Stimulated activated CD8-positive, alpha-beta memory T cell treated with anti-CD3 and anti-CD28 coated beads, Interleukin-7, amount 100 ng/mL, for 4 hours (primary cell): ENCODE measurements around the gene AMPH.
"Not testable (repeated sequence)": the region's sequence is repeated elsewhere in the genome, so short reads cannot be mapped to it uniquely, and the experiment has no call there.

Experiments
- DNase-seq, 2 donors: peaks; one replicate each; pipeline ENCODE4 v3.0.0-alpha.2; 2020; ENCODE audit warnings: low read depth in 2 of 2

Gene AMPH

GRCh38 chr7:38350777-38351176 is 280.4 kb downstream of the AMPH start:
- DNase-seq, result not testable (repeated sequence)

DNA sequence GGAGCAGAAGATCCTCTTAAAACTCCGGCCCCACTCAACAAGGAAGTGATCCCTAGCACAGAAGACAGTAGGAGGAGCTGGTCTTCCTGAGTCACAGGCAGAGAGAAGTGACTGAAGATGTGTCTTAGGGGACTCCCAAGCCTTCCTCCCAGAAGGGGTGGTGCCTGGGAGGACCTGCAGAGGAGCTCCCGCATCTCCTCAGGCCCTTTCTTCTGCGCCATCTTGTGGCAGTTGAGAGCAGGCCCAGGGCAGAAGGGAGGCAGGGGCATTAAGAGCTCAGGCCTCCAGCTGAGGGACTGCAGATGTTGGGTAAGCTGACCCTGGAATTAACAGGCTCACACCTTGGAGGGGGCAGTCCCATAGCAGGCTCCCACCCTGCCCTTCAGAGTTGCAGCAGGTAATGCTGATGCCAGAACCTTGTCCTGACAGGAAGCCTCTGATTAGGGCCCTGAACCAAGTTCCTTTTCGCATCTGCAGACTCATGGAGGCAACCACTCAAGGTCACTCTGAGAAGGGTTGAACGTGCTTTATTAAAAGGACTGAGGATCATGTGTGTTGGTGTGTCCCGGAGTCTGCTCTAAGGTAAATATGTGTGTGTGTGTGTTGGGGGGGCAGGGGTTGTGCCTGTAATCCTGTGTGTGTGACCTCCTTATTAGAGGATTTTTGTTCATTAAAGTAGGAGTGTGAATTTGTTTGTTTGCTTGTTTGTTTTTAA is 281.1 kb downstream of the AMPH start:
- DNase-seq, result peak in 1 of 2 donors; percentile 53

DNA sequence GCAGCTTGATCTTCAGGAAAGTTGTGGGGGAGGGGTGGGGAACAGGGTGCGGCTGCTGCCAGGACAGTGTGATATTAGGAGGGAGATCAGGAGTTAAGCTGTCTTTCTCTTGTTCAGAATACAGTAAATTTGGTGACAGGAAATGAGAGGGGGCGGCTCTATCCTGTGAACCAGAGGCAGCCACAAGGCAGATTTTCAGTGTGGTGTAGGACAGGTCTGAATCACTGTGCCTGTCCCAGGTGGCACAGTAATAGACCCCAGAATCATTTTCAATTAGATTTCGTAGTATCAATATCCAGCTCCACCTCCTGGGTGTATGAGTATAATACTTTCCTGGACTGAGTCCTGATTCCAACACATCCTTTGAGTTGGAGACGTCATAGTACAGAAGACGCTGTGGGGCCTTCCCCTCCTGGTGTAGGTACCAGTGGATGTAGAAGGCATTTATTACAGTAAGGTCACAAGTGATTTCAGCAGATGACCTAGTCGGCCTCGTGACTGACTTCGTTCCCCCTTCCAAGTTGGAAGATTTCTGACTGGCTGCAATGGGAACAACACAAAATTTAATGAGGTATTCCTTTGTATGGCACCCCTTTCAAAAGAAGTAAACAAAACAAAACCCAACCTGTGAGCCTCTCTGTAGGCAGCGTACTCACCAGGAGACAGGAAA is 281.9 kb downstream of the AMPH start:
- DNase-seq, result not testable (repeated sequence)

DNA sequence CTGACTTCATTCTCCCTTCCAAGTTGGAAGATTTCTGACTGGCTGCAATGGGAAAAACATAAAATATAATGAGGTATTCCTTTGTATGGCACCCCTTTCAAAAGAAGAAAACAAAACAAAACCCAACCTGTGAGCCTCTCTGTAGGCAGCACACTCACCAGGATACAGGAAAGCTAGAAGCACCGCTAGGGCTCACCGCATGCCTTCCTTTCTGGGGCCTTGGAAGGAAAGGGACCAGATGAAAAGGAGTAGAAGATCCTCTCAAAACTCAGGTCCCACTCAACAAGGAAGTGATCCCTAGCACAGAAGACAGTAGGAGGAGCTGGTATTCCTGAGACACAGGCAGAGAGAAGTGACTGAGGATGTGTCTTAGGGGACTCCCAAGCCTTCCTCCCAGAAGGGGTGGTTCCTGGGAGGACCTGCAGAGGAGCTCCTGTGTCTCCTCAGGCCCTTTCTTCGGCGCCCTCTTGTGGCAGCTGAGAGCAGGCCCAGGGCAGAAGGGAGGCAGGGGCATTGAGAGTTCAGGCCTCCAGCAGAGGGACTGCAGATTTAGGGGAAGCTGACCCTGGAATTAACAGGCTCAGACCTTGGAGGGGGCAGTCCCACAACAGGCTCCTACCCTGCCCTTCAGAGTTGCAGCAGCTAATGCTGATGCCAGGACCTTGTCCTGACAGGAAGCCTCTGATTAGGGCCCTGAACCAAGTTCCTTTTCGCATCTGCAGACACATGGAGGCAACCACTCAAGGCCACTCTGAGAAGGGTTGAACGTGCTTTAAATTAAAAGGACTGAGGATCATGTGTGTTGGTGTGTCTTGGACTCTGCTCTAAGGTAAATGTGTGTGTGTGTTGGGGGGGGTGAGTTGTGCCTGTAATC is 285.6 kb downstream of the AMPH start:
- DNase-seq, result not testable (repeated sequence)

DNA sequence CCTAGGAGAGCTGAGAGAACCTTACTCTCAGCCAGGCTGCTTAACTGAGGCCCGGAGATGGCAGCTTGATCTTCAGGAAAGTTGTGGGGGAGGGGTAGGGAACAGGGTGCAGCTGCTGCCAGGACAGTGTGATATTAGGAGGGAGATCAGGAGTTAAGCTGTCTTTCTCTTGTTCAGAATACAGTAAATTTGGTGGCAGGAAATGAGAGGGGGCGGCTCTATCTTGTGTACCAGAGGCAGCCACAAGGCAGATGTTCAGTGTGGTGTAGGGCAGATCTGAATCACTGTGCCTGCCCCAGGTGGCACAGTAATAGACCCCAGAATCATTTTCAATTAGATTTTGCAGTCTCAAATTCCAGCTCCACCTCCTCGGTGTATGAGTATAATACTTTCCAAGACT is 286.4 kb downstream of the AMPH start:
- not testable (repeated sequence) for DNase-seq

DNA sequence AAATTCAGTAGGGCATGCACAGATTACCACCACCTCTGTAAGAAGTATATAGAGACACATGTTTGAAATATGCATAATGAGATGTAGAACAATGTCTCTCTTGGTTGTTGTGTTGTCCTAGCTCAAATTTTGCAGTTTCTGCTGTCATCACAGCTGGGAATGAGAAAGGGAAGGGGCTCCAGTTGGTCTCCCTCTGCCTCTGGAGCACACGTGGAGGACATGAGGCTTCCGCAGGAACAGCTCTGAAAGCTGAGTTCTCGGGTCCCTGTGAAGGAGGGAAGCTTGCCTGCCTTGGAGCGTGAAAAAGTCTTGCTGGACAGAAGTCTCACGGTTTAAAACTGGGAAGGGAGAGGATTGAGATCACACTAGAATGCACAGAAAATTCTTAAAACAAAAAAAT is 289.0 kb downstream of the AMPH start:
- DNase-seq, result not testable (repeated sequence)

DNA sequence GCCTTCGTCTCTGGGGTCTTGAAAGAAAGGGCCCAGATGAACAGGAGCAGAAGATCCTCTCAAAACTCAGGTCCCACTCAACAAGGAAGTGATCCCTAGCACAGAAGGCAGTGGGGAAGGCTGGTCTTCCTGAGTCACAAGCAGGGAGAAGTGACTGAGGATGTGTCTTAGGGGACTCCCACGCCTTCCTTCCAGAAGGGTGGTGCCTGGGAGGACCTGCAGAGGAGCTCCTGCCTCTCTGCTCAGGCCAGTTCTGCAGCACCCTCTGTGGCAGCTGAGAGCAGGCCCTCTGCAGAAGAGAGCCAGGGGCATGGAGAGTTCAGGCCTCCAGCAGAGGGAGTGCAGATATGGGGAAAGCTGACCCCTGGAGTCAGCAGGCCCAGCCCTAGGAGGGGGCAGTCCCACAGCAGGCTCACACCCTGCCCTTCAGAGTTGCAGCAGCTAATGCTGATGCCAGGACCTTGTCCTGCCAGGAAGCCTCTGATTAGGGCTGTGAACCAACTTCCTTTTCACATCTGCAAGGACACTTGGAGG is 289.9 kb downstream of the AMPH start:
- not testable (repeated sequence) for DNase-seq

- no peak for DNase-seq
Measured at GRCh38 chr7:38339953-38340819, 291.0 kb downstream of the AMPH start.

- DNase-seq, result not testable (repeated sequence)
Measured at GRCh38 chr7:38336148-38336515, 295.0 kb downstream of the AMPH start.

DNA sequence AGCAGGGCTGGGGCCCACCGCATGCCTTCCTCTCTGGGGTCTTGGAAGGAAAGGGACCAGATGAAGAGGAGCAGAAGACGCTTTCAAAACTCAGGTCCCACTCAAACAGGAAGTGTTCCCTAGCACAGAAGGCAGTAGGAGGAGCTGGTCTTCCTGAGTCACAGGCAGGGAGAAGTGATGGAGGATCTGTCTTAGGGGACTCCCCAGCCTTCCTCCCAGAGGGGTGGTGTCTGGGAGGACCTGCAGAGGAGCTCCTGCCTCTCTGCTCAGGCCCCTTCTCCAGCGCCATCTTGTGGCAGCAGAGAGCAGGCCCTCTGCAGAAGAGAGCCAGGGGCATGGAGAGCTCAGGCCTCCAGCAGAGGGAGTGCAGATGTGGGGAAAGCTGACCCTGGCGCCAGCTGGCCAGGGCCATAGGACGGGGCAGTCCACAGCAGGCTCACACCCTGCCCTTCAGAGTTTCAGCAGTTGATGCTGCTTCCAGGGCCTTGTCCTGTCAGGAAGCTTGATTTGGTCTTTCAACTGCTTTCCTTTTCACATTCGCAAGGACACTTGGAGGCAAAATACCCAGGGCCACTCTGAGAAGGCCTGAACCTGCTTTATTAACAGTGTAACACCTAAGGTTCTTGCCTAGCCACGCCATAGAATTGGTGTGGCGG is 295.6 kb downstream of the AMPH start:
- DNase-seq, result peak in 1 of 2 donors; percentile 75

GRCh38 chr7:38335128-38335491 is 296.1 kb downstream of the AMPH start:
- no peak for DNase-seq

GRCh38 chr7:38334163-38334562 is 297.0 kb downstream of the AMPH start:
- DNase-seq, result no peak
